A673 (cell line): ENCODE measurements around the gene METAP2. TPM values are rescaled to one million over a fixed set of nuclear protein-coding genes. Genes with fewer than 3 reads are reported as not detected.

Experiments used
- BruUV-seq: library from RNA; stranded (reverse); fragments of 400-500 nt; replicated peaks from 2 replicates; lab custom pipeline; 2021; lab: Mats Ljungman, UMichigan
- CTCF ChIA-PET: fragments of 300-600 bp; sonication (Branson Sonifier 250); formaldehyde crosslinking; loops from one replicate; lab custom pipeline; 2022; ENCODE audit warnings: antibody characterized with exemption; lab: Charles Lee
- POLR2A ChIA-PET: fragments of 300-600 bp; sonication (Branson Sonifier 250); formaldehyde crosslinking; loops from one replicate; lab custom pipeline; 2022; ENCODE audit warnings: antibody characterized with exemption; ENCODE audit not compliant: low non-redundant PET; lab: Charles Lee
- DNase-seq: peaks from one replicate; pipeline ENCODE4 v3.0.0-alpha.2; 2015; ENCODE audit warnings: low spot score
- H3K27ac ChIP-seq: fragments of 200-600 bp; sonication (generic); 2 replicates; pipeline ENCODE4 v1.5.1; 2016; ENCODE audit warnings: mixed run types, low read depth, mild to moderate bottlenecking, mixed read lengths, antibody characterized with exemption, low read length; ENCODE audit not compliant: poor library complexity, severe bottlenecking
- H3K27me3 ChIP-seq: fragments of 200-600 bp; sonication (generic); replicated peaks from 2 replicates; pipeline ENCODE4 v1.6.1; 2017; ENCODE audit warnings: mixed run types, low read depth, mild to moderate bottlenecking, mixed read lengths, antibody characterized with exemption, low read length; ENCODE audit not compliant: insufficient read depth, poor library complexity
- H3K36me3 ChIP-seq: fragments of 200-600 bp; sonication (generic); 2 replicates; pipeline ENCODE4 v1.6.1; 2016; ENCODE audit warnings: mixed run types, mild to moderate bottlenecking, mixed read lengths, antibody characterized with exemption, low read length; ENCODE audit not compliant: insufficient read depth, poor library complexity, severe bottlenecking
- H3K4me1 ChIP-seq: fragments of 200-600 bp; sonication (generic); 2 replicates; pipeline ENCODE4 v1.6.1; 2017; ENCODE audit warnings: mixed run types, mild to moderate bottlenecking, mixed read lengths, antibody characterized with exemption, low read length; ENCODE audit not compliant: insufficient read depth, poor library complexity, severe bottlenecking
- H3K4me3 ChIP-seq: fragments of 200-600 bp; sonication (generic); 2 replicates; pipeline ENCODE4 v1.5.1; 2016; ENCODE audit warnings: low read depth, mixed run types, mild to moderate bottlenecking, mixed read lengths, low read length; ENCODE audit not compliant: poor library complexity, severe bottlenecking
- H3K9me3 ChIP-seq: fragments of 200-600 bp; sonication (generic); 2 replicates; pipeline ENCODE4 v1.6.1; 2016; ENCODE audit warnings: mixed run types, low read depth, mild to moderate bottlenecking, mixed read lengths, antibody characterized with exemption, low read length; ENCODE audit not compliant: poor library complexity, severe bottlenecking
- EZH2 ChIP-seq: fragments of 200-600 bp; sonication (generic); IDR thresholded peaks from 2 replicates; pipeline ENCODE4 v1.6.1; 2017; ENCODE audit warnings: borderline replicate concordance, low read depth, mild to moderate bottlenecking, mixed read lengths, antibody characterized with exemption, low read length; ENCODE audit not compliant: poor library complexity, severe bottlenecking
- intact Hi-C: fragments of 100-400 bp; cut with micrococcal nuclease; formaldehyde crosslinking; loops from one replicate; pipeline ENCODE4 v1.10.0; 2022; ENCODE audit not compliant: unreplicated experiment
- total RNA-seq: library from RNA; stranded (reverse); gene quantifications from 2 replicates; pipeline ENCODE4 v1.2.3, GENCODE V29; 2021
- TF ChIP-seq, protein P1 (sequence below): fragments of 300-800, 200-600 bp; sonication (generic); conservative IDR thresholded peaks from 2 replicates; pipeline ENCODE4 v1.5.1; 2017; ENCODE audit warnings: low read depth, mild to moderate bottlenecking, antibody characterized with exemption, low read length, moderate library complexity, mixed read lengths

Gene METAP2
- total RNA-seq, 1 experiment from 2014 or later, result 135 TPM

DNA sequence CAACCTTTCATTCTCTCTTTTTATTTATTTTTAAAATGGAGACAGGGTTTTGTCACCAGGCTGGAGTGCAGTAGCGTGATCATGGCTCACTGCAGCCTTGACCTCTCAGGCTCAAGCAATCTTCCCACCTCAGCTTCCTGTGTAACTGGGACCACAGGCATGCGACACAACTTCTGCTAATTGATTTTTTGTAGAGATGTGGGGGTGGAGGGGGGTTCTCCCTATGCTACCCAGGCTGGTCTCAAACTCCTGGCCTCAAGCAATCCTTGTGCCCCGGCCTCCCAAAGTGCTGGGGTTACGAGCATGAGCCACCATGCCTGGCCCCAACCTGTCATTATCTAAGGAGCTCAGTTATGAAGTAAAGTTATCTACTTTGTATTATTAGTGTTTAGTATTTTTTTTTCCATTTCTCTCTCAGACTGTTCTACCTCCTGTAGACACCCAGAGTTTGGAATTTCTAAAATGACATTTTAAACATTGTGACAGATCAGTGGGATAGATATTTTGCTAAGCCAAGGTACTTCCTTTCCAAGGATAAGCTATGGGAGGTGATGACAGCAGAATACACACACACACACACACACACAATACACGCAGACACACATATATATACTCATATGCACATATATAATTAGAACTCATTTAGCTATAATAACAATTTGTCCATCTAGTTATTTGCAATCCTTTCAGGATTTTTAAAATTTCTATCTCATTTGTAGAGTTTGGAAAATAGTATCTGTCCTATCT is 79.4 kb downstream of the METAP2 start:
- no peak for DNase-seq
- no peaks in the 10 kb centered on the region for H3K36me3 ChIP-seq
- no peaks in the 10 kb centered on the region for H3K27me3 ChIP-seq
- POLR2A ChIA-PET, result no interaction called here
- CTCF ChIA-PET, result no interaction called here
- peaks cover 5% of the 10 kb centered on the region for H3K9me3 ChIP-seq
- H3K27ac ChIP-seq, result no peak overlapping the region
- no peaks in the 10 kb centered on the region for H3K4me1 ChIP-seq
- BruUV-seq, result no TSS peak
- H3K4me3 ChIP-seq, result no peak overlapping the region
- TF ChIP-seq EZH2, result no peak
- intact Hi-C loops, result no loop called here

DNA sequence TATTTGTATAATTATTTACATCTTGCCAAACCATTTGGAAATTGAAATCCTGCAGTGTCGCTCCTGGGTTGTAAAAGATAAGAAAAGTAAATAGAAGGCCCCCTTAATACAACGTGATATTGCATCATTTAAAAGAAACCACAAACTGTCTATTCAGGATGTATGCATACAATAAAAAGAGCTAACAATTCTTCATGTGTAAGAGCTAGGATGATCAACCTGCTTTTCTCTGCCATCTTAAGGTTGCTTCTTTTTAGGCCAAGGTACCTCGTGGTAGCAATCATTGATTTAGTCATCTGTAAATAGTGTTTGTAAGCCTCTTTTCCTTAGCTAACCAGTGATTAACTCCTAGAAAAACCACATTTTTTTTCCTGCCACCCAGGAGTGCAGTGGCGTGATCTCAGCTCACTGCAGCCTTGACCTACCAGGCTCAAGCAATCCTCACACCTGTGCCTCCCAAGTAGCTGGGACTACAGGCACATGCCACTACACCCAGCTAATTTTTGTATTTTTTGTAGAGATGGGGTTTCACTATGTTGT is 80.7 kb downstream of the METAP2 start:
- TF ChIP-seq, protein P1, sequence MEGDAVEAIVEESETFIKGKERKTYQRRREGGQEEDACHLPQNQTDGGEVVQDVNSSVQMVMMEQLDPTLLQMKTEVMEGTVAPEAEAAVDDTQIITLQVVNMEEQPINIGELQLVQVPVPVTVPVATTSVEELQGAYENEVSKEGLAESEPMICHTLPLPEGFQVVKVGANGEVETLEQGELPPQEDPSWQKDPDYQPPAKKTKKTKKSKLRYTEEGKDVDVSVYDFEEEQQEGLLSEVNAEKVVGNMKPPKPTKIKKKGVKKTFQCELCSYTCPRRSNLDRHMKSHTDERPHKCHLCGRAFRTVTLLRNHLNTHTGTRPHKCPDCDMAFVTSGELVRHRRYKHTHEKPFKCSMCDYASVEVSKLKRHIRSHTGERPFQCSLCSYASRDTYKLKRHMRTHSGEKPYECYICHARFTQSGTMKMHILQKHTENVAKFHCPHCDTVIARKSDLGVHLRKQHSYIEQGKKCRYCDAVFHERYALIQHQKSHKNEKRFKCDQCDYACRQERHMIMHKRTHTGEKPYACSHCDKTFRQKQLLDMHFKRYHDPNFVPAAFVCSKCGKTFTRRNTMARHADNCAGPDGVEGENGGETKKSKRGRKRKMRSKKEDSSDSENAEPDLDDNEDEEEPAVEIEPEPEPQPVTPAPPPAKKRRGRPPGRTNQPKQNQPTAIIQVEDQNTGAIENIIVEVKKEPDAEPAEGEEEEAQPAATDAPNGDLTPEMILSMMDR, result no peak
- no peak for TF ChIP-seq EZH2
- POLR2A ChIA-PET, result no interaction called here
- CTCF ChIA-PET, result no interaction called here
- no peaks in the 10 kb centered on the region for H3K4me1 ChIP-seq
- H3K36me3 ChIP-seq, result no peaks in the 10 kb centered on the region
- H3K27ac ChIP-seq, result no peak overlapping the region
- no peak overlapping the region for H3K4me3 ChIP-seq
- no peaks in the 10 kb centered on the region for H3K9me3 ChIP-seq
- no peaks in the 10 kb centered on the region for H3K27me3 ChIP-seq
- DNase-seq, result no peak
- intact Hi-C loops, result no loop called here
- no TSS peak for BruUV-seq

DNA sequence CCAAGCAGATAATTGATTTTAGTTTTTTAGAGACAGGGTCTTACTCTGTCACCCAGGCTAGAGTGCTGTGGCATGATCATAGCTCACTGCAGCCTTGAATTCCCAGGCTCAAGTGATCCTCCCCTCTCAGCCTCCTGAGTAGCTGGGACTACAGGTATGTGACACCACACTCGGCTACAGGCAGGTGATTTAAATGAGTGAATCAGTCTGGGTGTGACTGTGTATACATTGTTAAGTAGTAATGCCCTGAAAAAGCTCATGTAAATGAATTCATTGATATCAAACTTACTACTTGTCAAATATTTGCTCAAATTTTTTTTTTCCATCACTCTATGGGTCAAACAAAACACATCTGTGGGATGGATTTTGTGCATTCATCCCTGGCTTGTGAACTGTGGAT is 83.7 kb downstream of the METAP2 start:
- Histone ChIP-seq H3K27me3 (no peaks in the 10 kb centered on the region), H3K36me3 (no peaks in the 10 kb centered on the region), H3K27ac (no peak overlapping the region), H3K4me3 (no peak overlapping the region), H3K9me3 (no peaks in the 10 kb centered on the region), H3K4me1 (no peaks in the 10 kb centered on the region)
- DNase-seq, result no peak
- no TSS peak for BruUV-seq
- intact Hi-C loops, result no loop called here
- ChIA-PET CTCF (no interaction called here), POLR2A (no interaction called here)
- TF ChIP-seq, protein P1, result no peak
- no peak for TF ChIP-seq EZH2

Other genes with a start within 250 kb of the METAP2 start
- 6.9 and 7.1 TPM in 2 replicates for gene USP44, start 77.3 kb downstream of the METAP2 start, total RNA-seq